ENCODE data around the gene SLC1A4. TPM values are rescaled to one million over a fixed set of nuclear protein-coding genes. Genes with fewer than 3 reads are reported as not detected.

Gene SLC1A4
- total and polyA plus RNA-seq, 2 donors from 2014 or later = 2.1 to 10.6 TPM

- DNase-seq (peak in 2 of 5 donors; percentile 29 to 54), FAIRE-seq (no peak)
- H3K4me3 ChIP-seq (ENCODE audit: low read length in 3 of 3) = no peak overlapping the region
- TF ChIP-seq CTCF (IDR thresholded peaks at IDR 0.05; ENCODE audit: borderline replicate concordance, extremely low read depth, insufficient read depth) = no peak
- H3K36me3 ChIP-seq (ENCODE audit: control insufficient read depth in 2 of 3, insufficient read depth in 3 of 3, low read length in 3 of 3) = no peaks in the 10 kb centered on the region
- no peak overlapping the region for H3K27ac ChIP-seq (ENCODE audit: low read depth in 2 of 2, low read length in 2 of 2)
- H3K4me1 ChIP-seq (ENCODE audit: control insufficient read depth in 2 of 3, insufficient read depth in 2 of 3, low read depth in 1 of 3, low read length in 3 of 3) = no peaks in the 10 kb centered on the region
- intact Hi-C loops (cut with DNase I) = no loop called here
- no peak overlapping the region for H3K9ac ChIP-seq (ENCODE audit: low read length in 3 of 3)
- H3K9me3 ChIP-seq (ENCODE audit: control insufficient read depth in 2 of 3, insufficient read depth in 1 of 3, low read length in 3 of 3) = no peaks in the 10 kb centered on the region
- no peaks in the 10 kb centered on the region for H3K27me3 ChIP-seq (ENCODE audit: control insufficient read depth, insufficient read depth, low read length)
Observed at GRCh38 chr2:65045651-65046050, 56.5 kb downstream of the SLC1A4 start.

- TF ChIP-seq CTCF (IDR thresholded peaks at IDR 0.05; ENCODE audit: borderline replicate concordance, extremely low read depth, insufficient read depth) = no peak
- Histone ChIP-seq H3K36me3 (ENCODE audit: control insufficient read depth in 2 of 3, insufficient read depth in 3 of 3, low read length in 3 of 3) (no peaks in the 10 kb centered on the region), H3K9me3 (ENCODE audit: control insufficient read depth in 2 of 3, insufficient read depth in 1 of 3, low read length in 3 of 3) (no peaks in the 10 kb centered on the region), H3K4me1 (ENCODE audit: control insufficient read depth in 2 of 3, insufficient read depth in 2 of 3, low read depth in 1 of 3, low read length in 3 of 3) (no peaks in the 10 kb centered on the region), H3K27ac (ENCODE audit: low read depth in 2 of 2, low read length in 2 of 2) (no peak overlapping the region), H3K4me3 (ENCODE audit: low read length in 3 of 3) (no peak overlapping the region), H3K27me3 (ENCODE audit: control insufficient read depth, insufficient read depth, low read length) (no peaks in the 10 kb centered on the region), H3K9ac (ENCODE audit: low read length in 3 of 3) (no peak overlapping the region)
- DNase-seq (no peak), FAIRE-seq (no peak)
- intact Hi-C loops (cut with DNase I) = no loop called here
Observed at GRCh38 chr2:65046633-65047407, 57.6 kb downstream of the SLC1A4 start.

GRCh38 chr2:65049010-65049639, 59.9 kb downstream of the SLC1A4 start:
- DNase-seq (no peak), FAIRE-seq (no peak)
- H3K27ac ChIP-seq (ENCODE audit: low read depth in 2 of 2, low read length in 2 of 2) = no peak overlapping the region
- H3K9ac ChIP-seq (ENCODE audit: low read length in 3 of 3) = no peak overlapping the region
- no peak overlapping the region for H3K4me3 ChIP-seq (ENCODE audit: low read length in 3 of 3)
- H3K36me3 ChIP-seq (ENCODE audit: control insufficient read depth in 2 of 3, insufficient read depth in 3 of 3, low read length in 3 of 3) = no peaks in the 10 kb centered on the region
- no peaks in the 10 kb centered on the region for H3K4me1 ChIP-seq (ENCODE audit: control insufficient read depth in 2 of 3, insufficient read depth in 2 of 3, low read depth in 1 of 3, low read length in 3 of 3)
- no peaks in the 10 kb centered on the region for H3K27me3 ChIP-seq (ENCODE audit: control insufficient read depth, insufficient read depth, low read length)
- intact Hi-C loops (cut with DNase I) = no loop called here
- no peaks in the 10 kb centered on the region for H3K9me3 ChIP-seq (ENCODE audit: control insufficient read depth in 2 of 3, insufficient read depth in 1 of 3, low read length in 3 of 3)
- TF ChIP-seq CTCF (IDR thresholded peaks at IDR 0.05; ENCODE audit: borderline replicate concordance, extremely low read depth, insufficient read depth) = no peak
